ENCODE measurements around the gene TIAM2.
"Not testable (repeated sequence)": the region's sequence is repeated elsewhere in the genome, so short reads cannot be mapped to it uniquely, and the experiment has no call there.

Gene TIAM2

DNA sequence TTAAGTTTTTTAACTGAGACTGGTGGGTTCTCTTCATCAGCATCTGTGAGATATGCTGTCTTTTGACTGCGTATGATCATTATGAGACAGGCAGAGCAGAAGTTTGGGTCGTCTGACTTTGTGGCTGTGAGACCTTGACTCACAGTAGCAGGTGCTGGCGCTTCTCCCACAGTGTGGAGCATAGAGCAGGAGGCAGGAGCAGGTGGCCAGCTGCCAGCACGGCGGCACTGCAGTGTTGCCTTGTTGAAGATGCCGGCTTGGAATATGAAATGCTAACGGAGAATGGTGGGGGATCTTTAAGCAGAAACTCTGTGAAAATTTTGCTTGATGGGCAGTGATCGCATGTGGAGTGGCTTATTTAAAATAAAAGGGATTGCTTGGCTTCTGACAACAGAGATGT, 105.0 kb downstream of the TIAM2 start:
- H2AFZ ChIP-seq (ENCODE audit: low read depth, low read length) = no peak overlapping the region
- no peaks in the 10 kb centered on the region for H3K79me2 ChIP-seq (ENCODE audit: insufficient read depth, low read length)
- H3K4me1 ChIP-seq (ENCODE audit: insufficient read depth, low read length) = no peaks in the 10 kb centered on the region
- H3K27me3 ChIP-seq (ENCODE audit: insufficient read depth, low read length, poor library complexity) = peaks cover 3% of the 10 kb centered on the region
- TF ChIP-seq, protein P1, sequence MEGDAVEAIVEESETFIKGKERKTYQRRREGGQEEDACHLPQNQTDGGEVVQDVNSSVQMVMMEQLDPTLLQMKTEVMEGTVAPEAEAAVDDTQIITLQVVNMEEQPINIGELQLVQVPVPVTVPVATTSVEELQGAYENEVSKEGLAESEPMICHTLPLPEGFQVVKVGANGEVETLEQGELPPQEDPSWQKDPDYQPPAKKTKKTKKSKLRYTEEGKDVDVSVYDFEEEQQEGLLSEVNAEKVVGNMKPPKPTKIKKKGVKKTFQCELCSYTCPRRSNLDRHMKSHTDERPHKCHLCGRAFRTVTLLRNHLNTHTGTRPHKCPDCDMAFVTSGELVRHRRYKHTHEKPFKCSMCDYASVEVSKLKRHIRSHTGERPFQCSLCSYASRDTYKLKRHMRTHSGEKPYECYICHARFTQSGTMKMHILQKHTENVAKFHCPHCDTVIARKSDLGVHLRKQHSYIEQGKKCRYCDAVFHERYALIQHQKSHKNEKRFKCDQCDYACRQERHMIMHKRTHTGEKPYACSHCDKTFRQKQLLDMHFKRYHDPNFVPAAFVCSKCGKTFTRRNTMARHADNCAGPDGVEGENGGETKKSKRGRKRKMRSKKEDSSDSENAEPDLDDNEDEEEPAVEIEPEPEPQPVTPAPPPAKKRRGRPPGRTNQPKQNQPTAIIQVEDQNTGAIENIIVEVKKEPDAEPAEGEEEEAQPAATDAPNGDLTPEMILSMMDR (IDR thresholded peaks at IDR 0.05; ENCODE audit: borderline replicate concordance, extremely low read depth, low read length, poor library complexity, severe bottlenecking) = no peak
- no peaks in the 10 kb centered on the region for H4K20me1 ChIP-seq (ENCODE audit: insufficient read depth, low read length)
- H3K27ac ChIP-seq (ENCODE audit: low read length) = no peak overlapping the region
- ATAC-seq (ENCODE audit: insufficient read depth, low read depth) (no peak), DNase-seq (no peak)
- H3K9me3 ChIP-seq (ENCODE audit: insufficient read depth, low read length, severe bottlenecking) = no peaks in the 10 kb centered on the region
- no peak overlapping the region for H3K4me3 ChIP-seq (ENCODE audit: low read depth in 1 of 2, low read length in 2 of 2)
- H3K4me2 ChIP-seq (ENCODE audit: insufficient read depth, low read length) = no peak overlapping the region
- no peaks in the 10 kb centered on the region for H3K36me3 ChIP-seq (ENCODE audit: insufficient read depth, low read length)
- no peak overlapping the region for H3K9ac ChIP-seq (ENCODE audit: low read depth, low read length)

DNA sequence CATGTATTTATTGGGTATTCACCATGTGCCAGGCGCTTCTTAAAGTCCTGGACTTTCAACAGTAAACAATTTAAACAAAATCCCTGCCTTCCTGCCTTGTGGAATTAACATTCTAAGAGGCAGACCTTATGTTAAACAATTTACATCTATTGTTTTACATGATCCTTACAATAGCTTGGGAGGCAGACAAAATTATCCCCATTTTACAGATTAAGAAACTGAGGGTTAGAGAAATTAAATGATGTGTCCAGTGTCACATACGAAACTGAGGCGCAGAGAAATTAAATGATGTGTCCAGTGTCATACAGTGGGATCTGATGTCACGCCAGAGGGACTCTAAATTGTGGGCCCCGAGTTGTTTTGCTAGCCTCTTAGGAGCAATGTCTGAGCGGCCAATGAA, 105.5 kb downstream of the TIAM2 start:
- no peaks in the 10 kb centered on the region for H3K4me1 ChIP-seq (ENCODE audit: insufficient read depth, low read length)
- H3K9ac ChIP-seq (ENCODE audit: low read depth, low read length) = no peak overlapping the region
- no peaks in the 10 kb centered on the region for H3K36me3 ChIP-seq (ENCODE audit: insufficient read depth, low read length)
- no peak overlapping the region for H3K4me3 ChIP-seq (ENCODE audit: low read depth in 1 of 2, low read length in 2 of 2)
- no peaks in the 10 kb centered on the region for H3K9me3 ChIP-seq (ENCODE audit: insufficient read depth, low read length, severe bottlenecking)
- no peaks in the 10 kb centered on the region for H3K79me2 ChIP-seq (ENCODE audit: insufficient read depth, low read length)
- no peaks in the 10 kb centered on the region for H4K20me1 ChIP-seq (ENCODE audit: insufficient read depth, low read length)
- H3K4me2 ChIP-seq (ENCODE audit: insufficient read depth, low read length) = no peak overlapping the region
- TF ChIP-seq, protein P1 (IDR thresholded peaks at IDR 0.05; ENCODE audit: borderline replicate concordance, extremely low read depth, low read length, poor library complexity, severe bottlenecking) = no peak
- TF ChIP-seq EZH2 (IDR thresholded peaks at IDR 0.05; ENCODE audit: borderline replicate concordance, low read depth, low read length, severe bottlenecking) = no peak
- DNase-seq (no peak), ATAC-seq (ENCODE audit: insufficient read depth, low read depth) (no peak)
- H3K27ac ChIP-seq (ENCODE audit: low read length) = no peak overlapping the region
- no peak overlapping the region for H2AFZ ChIP-seq (ENCODE audit: low read depth, low read length)
- peaks cover 3% of the 10 kb centered on the region for H3K27me3 ChIP-seq (ENCODE audit: insufficient read depth, low read length, poor library complexity)

- H3K27ac ChIP-seq (ENCODE audit: low read length); H3K9me3 ChIP-seq (ENCODE audit: insufficient read depth, low read length, severe bottlenecking); H3K9ac ChIP-seq (ENCODE audit: low read depth, low read length); H3K4me1 ChIP-seq (ENCODE audit: insufficient read depth, low read length); H2AFZ ChIP-seq (ENCODE audit: low read depth, low read length); H3K79me2 ChIP-seq (ENCODE audit: insufficient read depth, low read length); ATAC-seq (ENCODE audit: insufficient read depth, low read depth); H3K27me3 ChIP-seq (ENCODE audit: insufficient read depth, low read length, poor library complexity); H3K4me2 ChIP-seq (ENCODE audit: insufficient read depth, low read length); DNase-seq; H3K4me3 ChIP-seq (ENCODE audit: low read depth in 1 of 2, low read length in 2 of 2); H4K20me1 ChIP-seq (ENCODE audit: insufficient read depth, low read length); H3K36me3 ChIP-seq (ENCODE audit: insufficient read depth, low read length): not testable (repeated sequence)
Observed at GRCh38 chr6:155103083-155103645, 108.0 kb downstream of the TIAM2 start.

GRCh38 chr6:155103816-155104366, 108.8 kb downstream of the TIAM2 start:
- Histone ChIP-seq H3K4me1 (ENCODE audit: insufficient read depth, low read length) (no peaks in the 10 kb centered on the region), H3K27me3 (ENCODE audit: insufficient read depth, low read length, poor library complexity) (peaks cover 4% of the 10 kb centered on the region), H2AFZ (ENCODE audit: low read depth, low read length) (no peak overlapping the region), H3K79me2 (ENCODE audit: insufficient read depth, low read length) (no peaks in the 10 kb centered on the region), H3K9ac (ENCODE audit: low read depth, low read length) (no peak overlapping the region), H3K4me3 (ENCODE audit: low read depth in 1 of 2, low read length in 2 of 2) (no peak overlapping the region), H3K9me3 (ENCODE audit: insufficient read depth, low read length, severe bottlenecking) (no peaks in the 10 kb centered on the region), H3K36me3 (ENCODE audit: insufficient read depth, low read length) (no peaks in the 10 kb centered on the region), H4K20me1 (ENCODE audit: insufficient read depth, low read length) (no peaks in the 10 kb centered on the region), H3K4me2 (ENCODE audit: insufficient read depth, low read length) (no peak overlapping the region), H3K27ac (ENCODE audit: low read length) (no peak overlapping the region)
- DNase-seq = no peak
- no peak for ATAC-seq (ENCODE audit: insufficient read depth, low read depth)
- TF ChIP-seq, protein P1 (IDR thresholded peaks at IDR 0.05; ENCODE audit: borderline replicate concordance, extremely low read depth, low read length, poor library complexity, severe bottlenecking) = no peak
- no peak for TF ChIP-seq EZH2 (IDR thresholded peaks at IDR 0.05; ENCODE audit: borderline replicate concordance, low read depth, low read length, severe bottlenecking)

Measured in DND-41 (cell line).